SK-N-SH (cell line): ENCODE results near the gene KSR2. TPM values are rescaled to one million over a fixed set of nuclear protein-coding genes. Genes with fewer than 3 reads are reported as not detected.

ENCODE experiments used
- CTCF ChIA-PET: fragments of 300-600, 350-600 bp; formaldehyde crosslinking; extraction: SDS; loops from one replicate; lab custom pipeline; 2021; lab: Yijun Ruan, JAX
- POLR2A ChIA-PET: fragments of 350-600 bp; sonication (Branson Sonifier 250); formaldehyde crosslinking; extraction: SDS; loops from one replicate; lab custom pipeline; 2020; ENCODE audit warnings: antibody characterized with exemption, inconsistent platforms; lab: Yijun Ruan, JAX
- DNase-seq: peaks from one replicate; pipeline ENCODE4 v3.0.0; 2012
- H2AFZ ChIP-seq: fragments of 200-600 bp; sonication (generic); 2 replicates; pipeline ENCODE4 v1.8.1; 2016; ENCODE audit warnings: antibody characterized with exemption, mild to moderate bottlenecking, low read depth
- H3F3A ChIP-seq: fragments of 200-600 bp; sonication (generic); replicated peaks from 2 replicates; pipeline ENCODE3; 2016; ENCODE audit warnings: antibody characterized with exemption, mild to moderate bottlenecking; ENCODE audit not compliant: insufficient read depth
- H3K27ac ChIP-seq, 2 experiments: fragments of 200-500 bp in 1 of 2; fragments of 200-600 bp in 1 of 2; sonication (Bioruptor generic) in 1 of 2; sonication (generic), shearing (Covaris generic) in 1 of 2; 2 replicates each; pipeline versions ENCODE4 v1.5.1 to v1.6.1; 2014 to 2016; ENCODE audit warnings: low read depth in 2 of 2, inconsistent platforms in 1 of 2, low read length in 1 of 2, mild to moderate bottlenecking in 1 of 2, mixed read lengths in 1 of 2
- H3K27me3 ChIP-seq: fragments of 200-600 bp; sonication (generic), shearing (Covaris generic); 2 replicates; pipeline ENCODE4 v1.6.1; 2016; ENCODE audit warnings: mixed run types; ENCODE audit not compliant: insufficient read depth
- H3K36me3 ChIP-seq, 2 experiments: fragments of 200-500 bp in 1 of 2; fragments of 200-600 bp in 1 of 2; sonication (Bioruptor generic) in 1 of 2; sonication (generic) in 1 of 2; replicated peaks in 1 of 2; 2 replicates each; pipeline versions ENCODE3 to v1.5.1; 2014 to 2016; ENCODE audit warnings: low read length in 1 of 2, mild to moderate bottlenecking in 1 of 2; ENCODE audit not compliant: insufficient read depth in 2 of 2, control insufficient read depth in 1 of 2
- H3K4me1 ChIP-seq, 2 experiments: fragments of 200-500 bp in 1 of 2; fragments of 200-600 bp in 1 of 2; sonication (Bioruptor generic) in 1 of 2; sonication (generic), shearing (Covaris generic) in 1 of 2; 2 replicates each; pipeline versions ENCODE4 v1.5.1 to v1.6.1; 2014 to 2016; ENCODE audit warnings: low read depth in 1 of 2, low read length in 1 of 2, mixed run types in 1 of 2; ENCODE audit not compliant: insufficient read depth in 2 of 2, control insufficient read depth in 1 of 2
- H3K4me2 ChIP-seq: fragments of 200-600 bp; sonication (generic), shearing (Covaris generic); 2 replicates; pipeline ENCODE4 v1.6.1; 2017; ENCODE audit warnings: mixed run types
- H3K4me3 ChIP-seq, 2 experiments: fragments of 200-500 bp in 1 of 2; fragments of 200-600 bp in 1 of 2; sonication (Bioruptor generic) in 1 of 2; sonication (generic), shearing (Covaris generic) in 1 of 2; 2 replicates each; pipeline versions ENCODE4 v1.5.1 to v1.8.1; 2014 to 2016; ENCODE audit warnings: low read depth in 2 of 2, inconsistent platforms in 1 of 2, low read length in 1 of 2, mild to moderate bottlenecking in 1 of 2, mixed read lengths in 1 of 2, moderate library complexity in 1 of 2
- H3K79me2 ChIP-seq: fragments of 200-600 bp; sonication (generic); 2 replicates; pipeline ENCODE4 v1.8.1; 2017; ENCODE audit warnings: mild to moderate bottlenecking; ENCODE audit not compliant: insufficient read depth
- H3K9ac ChIP-seq: fragments of 200-600 bp; sonication (generic); 2 replicates; pipeline ENCODE4 v1.6.1; 2017; ENCODE audit warnings: mixed run types
- H3K9me2 ChIP-seq: fragments of 200-600 bp; sonication (generic); 2 replicates; pipeline ENCODE4 v1.6.1; 2017; ENCODE audit warnings: mixed run types
- H3K9me3 ChIP-seq: fragments of 200-600 bp; sonication (generic); 2 replicates; pipeline ENCODE4 v1.6.1; 2017; ENCODE audit warnings: mixed run types, mild to moderate bottlenecking, moderate library complexity
- H4K20me1 ChIP-seq: fragments of 200-600 bp; sonication (generic); 2 replicates; pipeline ENCODE4 v1.6.1; 2017; ENCODE audit warnings: mild to moderate bottlenecking, mixed run types; ENCODE audit not compliant: insufficient read depth
- ELF1 ChIP-seq: IDR thresholded peaks from 2 replicates; pipeline ENCODE4 v1.4.0; 2012
- FOXJ3 ChIP-seq: sonication (generic); formaldehyde crosslinking; IDR thresholded peaks from 2 replicates; pipeline ENCODE4 v1.5.1; 2020; ENCODE audit warnings: mild to moderate bottlenecking, missing genetic modification reagents
- GABPA ChIP-seq: IDR thresholded peaks from 2 replicates; pipeline ENCODE4 v1.4.0; 2012; ENCODE audit warnings: low read depth, mild to moderate bottlenecking
- GATA2 ChIP-seq: sonication (generic); formaldehyde crosslinking; IDR thresholded peaks from 2 replicates; pipeline ENCODE4 v1.5.0; 2020; ENCODE audit warnings: mild to moderate bottlenecking, missing genetic modification reagents
- IRF3 ChIP-seq: fragments of 150-350 bp; IDR thresholded peaks from 2 replicates; pipeline ENCODE4 v1.6.1; 2016; ENCODE audit warnings: mild to moderate bottlenecking, low read depth, low read length
- JUND ChIP-seq: IDR thresholded peaks from 2 replicates; pipeline ENCODE4 v1.4.0; 2012
- MXI1 ChIP-seq: IDR thresholded peaks from 2 replicates; pipeline ENCODE4 v1.6.1; 2012; ENCODE audit warnings: mild to moderate bottlenecking, low read depth, low read length, improper control_type of control experiment
- NRF1 ChIP-seq: IDR thresholded peaks from 2 replicates; pipeline ENCODE4 v1.6.1; 2012; ENCODE audit warnings: low read depth, mild to moderate bottlenecking, low read length
- RAD21 ChIP-seq: IDR thresholded peaks from 2 replicates; pipeline ENCODE4 v1.6.1; 2012; ENCODE audit warnings: mild to moderate bottlenecking, low read length
- RCOR1 ChIP-seq: fragments of 150-350 bp; IDR thresholded peaks from 2 replicates; pipeline ENCODE4 v1.6.1; 2017; ENCODE audit warnings: antibody characterized with exemption, low read length
- REST ChIP-seq: IDR thresholded peaks from 2 replicates; pipeline ENCODE4 v1.6.1; 2012; ENCODE audit warnings: mild to moderate bottlenecking, low read depth, low read length, moderate library complexity
- RFX5 ChIP-seq: IDR thresholded peaks from 2 replicates; pipeline ENCODE4 v1.6.1; 2012; ENCODE audit warnings: mild to moderate bottlenecking, improper control_type of control experiment, low read length
- TAF1 ChIP-seq: IDR thresholded peaks from 2 replicates; pipeline ENCODE4 v1.6.1; 2012; ENCODE audit warnings: low read depth, mild to moderate bottlenecking, low read length, moderate library complexity, borderline replicate concordance
- TEAD4 ChIP-seq: IDR thresholded peaks from 2 replicates; pipeline ENCODE4 v1.4.0; 2012; ENCODE audit warnings: mild to moderate bottlenecking, borderline replicate concordance; ENCODE audit not compliant: insufficient read depth
- USF1 ChIP-seq: IDR thresholded peaks from 2 replicates; pipeline ENCODE4 v1.4.0; 2012; ENCODE audit warnings: low read depth, borderline replicate concordance
- USF2 ChIP-seq: fragments of 150-350 bp; IDR thresholded peaks from 2 replicates; pipeline ENCODE4 v1.6.1; 2017; ENCODE audit warnings: antibody characterized with exemption, low read length, low read depth, borderline replicate concordance
- WGBS: methylation state at CpG from one replicate; pipeline ENCODE4 v1.1.6; 2017; ENCODE audit warnings: low lambda C conversion rate; 5-methylcytosine and 5-hydroxymethylcytosine counted together
- polyA plus RNA-seq, 3 experiments: library from polyadenylated mRNA; depleted of rRNA; stranded (reverse); fragments of >200 nt; gene quantifications; 2 replicates each; pipeline ENCODE4 v1.2.3, GENCODE V29; 2012

Gene KSR2
- polyA plus RNA-seq, 1 of the 3 experiments (the other 2 are of a cell fraction) = 0.12 TPM

GRCh38 chr12:117882181-117882580, 86.6 kb downstream of the KSR2 start:
- Histone ChIP-seq H4K20me1 (no peaks in the 10 kb centered on the region), H3K4me3 (no peak overlapping the region), H3K79me2 (no peaks in the 10 kb centered on the region), H3K36me3 (no peaks in the 10 kb centered on the region), H3K9me2 (no peaks in the 10 kb centered on the region), H3K4me1 (no peaks in the 10 kb centered on the region), H3F3A (no peaks in the 10 kb centered on the region), H2AFZ (no peak overlapping the region), H3K9ac (no peak overlapping the region), H3K27ac (no peak overlapping the region), H3K4me2 (no peak overlapping the region), H3K27me3 (no peaks in the 10 kb centered on the region), H3K9me3 (no peaks in the 10 kb centered on the region)
- TF ChIP-seq TEAD4 (no peak), REST (no peak)
- DNase-seq = no peak
- ChIA-PET CTCF (interaction anchor here (0.7 to 1.8 kb wide), 2 partner anchors 12 to 153 kb away, joined by 3 to 8 read pairs; no protein-coding TSS in a partner anchor), POLR2A (no interaction called here)
- 23% methylated on average over 1 of the region's 1 CpG for WGBS

- H2AFZ ChIP-seq = no peak overlapping the region
- H3K9me2 ChIP-seq = no peaks in the 10 kb centered on the region
- TF ChIP-seq TAF1 = no peak
- H3K79me2 ChIP-seq = no peaks in the 10 kb centered on the region
- no peaks in the 10 kb centered on the region for H3K9me3 ChIP-seq
- H3K27ac ChIP-seq = no peak overlapping the region
- H3K36me3 ChIP-seq = no peaks in the 10 kb centered on the region
- no peak overlapping the region for H3K4me2 ChIP-seq
- H3K27me3 ChIP-seq = no peaks in the 10 kb centered on the region
- ChIA-PET POLR2A (no interaction called here), CTCF (interaction anchor here (0.7 to 1.8 kb wide), 2 partner anchors 13 to 153 kb away, joined by 3 to 8 read pairs; no protein-coding TSS in a partner anchor)
- H3K4me3 ChIP-seq = no peak overlapping the region
- H3F3A ChIP-seq = no peaks in the 10 kb centered on the region
- no peak for DNase-seq
- H3K4me1 ChIP-seq = no peaks in the 10 kb centered on the region
- H3K9ac ChIP-seq = no peak overlapping the region
- no peaks in the 10 kb centered on the region for H4K20me1 ChIP-seq
These were observed 87.3 kb downstream of the KSR2 start for GRCh38 chr12:117881517-117881916.

GRCh38 chr12:117878605-117879004, 90.2 kb downstream of the KSR2 start:
- no peaks in the 10 kb centered on the region for H3K79me2 ChIP-seq
- H3K4me3 ChIP-seq = no peak overlapping the region
- H3K9ac ChIP-seq = no peak overlapping the region
- no peaks in the 10 kb centered on the region for H4K20me1 ChIP-seq
- H2AFZ ChIP-seq = no peak overlapping the region
- CTCF ChIA-PET = interaction anchor here (0.7 to 8.5 kb wide), 3 partner anchors 21 to 154 kb away, joined by 3 to 137 read pairs (median 6); no protein-coding TSS in a partner anchor
- H3K4me1 ChIP-seq = no peaks in the 10 kb centered on the region
- H3K4me2 ChIP-seq = no peak overlapping the region
- no peaks in the 10 kb centered on the region for H3K36me3 ChIP-seq
- POLR2A ChIA-PET = no interaction called here
- H3K9me3 ChIP-seq = no peaks in the 10 kb centered on the region
- no peaks in the 10 kb centered on the region for H3K9me2 ChIP-seq
- 66% methylated on average over 6 of the region's 8 CpGs for WGBS
- H3K27me3 ChIP-seq = no peaks in the 10 kb centered on the region
- H3K27ac ChIP-seq = no peak overlapping the region
- no peaks in the 10 kb centered on the region for H3F3A ChIP-seq
- no peak for DNase-seq
- TF ChIP-seq IRF3 (no peak), GATA2 (CRISPR knock-in tag) (no peak), RFX5 (no peak), JUND (no peak), USF2 (no peak), NRF1 (no peak), ELF1 (no peak), GABPA (no peak), MXI1 (no peak), FOXJ3 (no peak), USF1 (no peak), RCOR1 (no peak), RAD21 (no peak)
